ENCODE data around the gene GUCY1A1. TPM values are rescaled to one million over a fixed set of nuclear protein-coding genes. Genes with fewer than 3 reads are reported as not detected.

GUCY1A1 gene
- total RNA-seq, 1 experiment from 2014 or later: not detected

- intact Hi-C loops (cut with micrococcal nuclease): no loop called here
- H3K27ac Mint-ChIP-seq (ENCODE audit: low read depth, unreplicated experiment): no peak overlapping the region
- no peak overlapping the region for H3K4me3 Mint-ChIP-seq (ENCODE audit: unreplicated experiment)
- ChIA-PET CTCF (no interaction called here), POLR2A (no interaction called here)
- H3K27me3 Mint-ChIP-seq (ENCODE audit: insufficient read depth, unreplicated experiment): no peaks in the 10 kb centered on the region
- BruUV-seq (replicated peaks): no TSS peak
- TF ChIP-seq CTCF (IDR thresholded peaks at IDR 0.05; ENCODE audit: unreplicated experiment): no peak
- H3K4me1 Mint-ChIP-seq (ENCODE audit: insufficient read depth, unreplicated experiment): no peaks in the 10 kb centered on the region
- no peak for DNase-seq (ENCODE audit: unreplicated experiment)
- H3K36me3 Mint-ChIP-seq (ENCODE audit: insufficient read depth, unreplicated experiment): no peaks in the 10 kb centered on the region
- peaks cover 4% of the 10 kb centered on the region for H3K9me3 Mint-ChIP-seq (ENCODE audit: unreplicated experiment)
These were observed 10.6 kb upstream of the GUCY1A1 start for GRCh38 chr4:155656025-155656424.

- Mint-ChIP-seq H3K36me3 (ENCODE audit: insufficient read depth, unreplicated experiment) (no peaks in the 10 kb centered on the region), H3K4me1 (ENCODE audit: insufficient read depth, unreplicated experiment) (no peaks in the 10 kb centered on the region), H3K9me3 (ENCODE audit: unreplicated experiment) (peaks cover 4% of the 10 kb centered on the region), H3K4me3 (ENCODE audit: unreplicated experiment) (no peak overlapping the region), H3K27ac (ENCODE audit: low read depth, unreplicated experiment) (no peak overlapping the region), H3K27me3 (ENCODE audit: insufficient read depth, unreplicated experiment) (no peaks in the 10 kb centered on the region)
- intact Hi-C loops (cut with micrococcal nuclease): no loop called here
- POLR2A ChIA-PET: no interaction called here
- no peak for TF ChIP-seq CTCF (IDR thresholded peaks at IDR 0.05; ENCODE audit: unreplicated experiment)
- no peak for DNase-seq (ENCODE audit: unreplicated experiment)
- BruUV-seq (replicated peaks): no TSS peak
- CTCF ChIA-PET: no interaction called here
These were observed 9.5 kb upstream of the GUCY1A1 start for GRCh38 chr4:155657169-155657568.

GRCh38 chr4:155657985-155658680 is 8.5 kb upstream of the GUCY1A1 start:
- no peaks in the 10 kb centered on the region for H3K4me1 Mint-ChIP-seq (ENCODE audit: insufficient read depth, unreplicated experiment)
- POLR2A ChIA-PET: interaction anchor here (0.5 kb wide), 1 partner anchor 992 kb away, joined by 3 read pairs; no protein-coding TSS in a partner anchor
- no peak for DNase-seq (ENCODE audit: unreplicated experiment)
- no TSS peak for BruUV-seq (replicated peaks)
- intact Hi-C loops (cut with micrococcal nuclease): no loop called here
- H3K36me3 Mint-ChIP-seq (ENCODE audit: insufficient read depth, unreplicated experiment): no peaks in the 10 kb centered on the region
- H3K4me3 Mint-ChIP-seq (ENCODE audit: unreplicated experiment): no peak overlapping the region
- CTCF ChIA-PET: interaction anchor here (1.1 to 1.3 kb wide), 2 partner anchors 9 to 100 kb away, joined by 3 read pairs; no protein-coding TSS in a partner anchor
- no peak overlapping the region for H3K27ac Mint-ChIP-seq (ENCODE audit: low read depth, unreplicated experiment)
- no peak for TF ChIP-seq CTCF (IDR thresholded peaks at IDR 0.05; ENCODE audit: unreplicated experiment)
- peaks cover 4% of the 10 kb centered on the region for H3K9me3 Mint-ChIP-seq (ENCODE audit: unreplicated experiment)
- no peaks in the 10 kb centered on the region for H3K27me3 Mint-ChIP-seq (ENCODE audit: insufficient read depth, unreplicated experiment)

- ChIA-PET POLR2A (interaction anchor here (0.5 kb wide), 1 partner anchor 992 kb away, joined by 3 read pairs; no protein-coding TSS in a partner anchor), CTCF (interaction anchor here (1.1 to 1.3 kb wide), 2 partner anchors 10 to 100 kb away, joined by 3 read pairs; no protein-coding TSS in a partner anchor)
- Mint-ChIP-seq H3K36me3 (ENCODE audit: insufficient read depth, unreplicated experiment) (no peaks in the 10 kb centered on the region), H3K4me3 (ENCODE audit: unreplicated experiment) (no peak overlapping the region), H3K27ac (ENCODE audit: low read depth, unreplicated experiment) (no peak overlapping the region), H3K27me3 (ENCODE audit: insufficient read depth, unreplicated experiment) (no peaks in the 10 kb centered on the region), H3K4me1 (ENCODE audit: insufficient read depth, unreplicated experiment) (no peaks in the 10 kb centered on the region), H3K9me3 (ENCODE audit: unreplicated experiment) (peaks cover 4% of the 10 kb centered on the region)
- intact Hi-C loops (cut with micrococcal nuclease): no loop called here
- no peak for TF ChIP-seq CTCF (IDR thresholded peaks at IDR 0.05; ENCODE audit: unreplicated experiment)
- no peak for DNase-seq (ENCODE audit: unreplicated experiment)
- no TSS peak for BruUV-seq (replicated peaks)
These were observed 8.0 kb upstream of the GUCY1A1 start for GRCh38 chr4:155658681-155659064.
